HuH-7 (cell line): Measurements from ENCODE around the gene WDFY1.

Experiments
- DNase-seq: peaks from one replicate; pipeline ENCODE4 v3.0.0; 2011; ENCODE audit warnings: low spot score

The WDFY1 gene, protein sequence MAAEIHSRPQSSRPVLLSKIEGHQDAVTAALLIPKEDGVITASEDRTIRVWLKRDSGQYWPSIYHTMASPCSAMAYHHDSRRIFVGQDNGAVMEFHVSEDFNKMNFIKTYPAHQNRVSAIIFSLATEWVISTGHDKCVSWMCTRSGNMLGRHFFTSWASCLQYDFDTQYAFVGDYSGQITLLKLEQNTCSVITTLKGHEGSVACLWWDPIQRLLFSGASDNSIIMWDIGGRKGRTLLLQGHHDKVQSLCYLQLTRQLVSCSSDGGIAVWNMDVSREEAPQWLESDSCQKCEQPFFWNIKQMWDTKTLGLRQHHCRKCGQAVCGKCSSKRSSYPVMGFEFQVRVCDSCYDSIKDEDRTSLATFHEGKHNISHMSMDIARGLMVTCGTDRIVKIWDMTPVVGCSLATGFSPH

DNA sequence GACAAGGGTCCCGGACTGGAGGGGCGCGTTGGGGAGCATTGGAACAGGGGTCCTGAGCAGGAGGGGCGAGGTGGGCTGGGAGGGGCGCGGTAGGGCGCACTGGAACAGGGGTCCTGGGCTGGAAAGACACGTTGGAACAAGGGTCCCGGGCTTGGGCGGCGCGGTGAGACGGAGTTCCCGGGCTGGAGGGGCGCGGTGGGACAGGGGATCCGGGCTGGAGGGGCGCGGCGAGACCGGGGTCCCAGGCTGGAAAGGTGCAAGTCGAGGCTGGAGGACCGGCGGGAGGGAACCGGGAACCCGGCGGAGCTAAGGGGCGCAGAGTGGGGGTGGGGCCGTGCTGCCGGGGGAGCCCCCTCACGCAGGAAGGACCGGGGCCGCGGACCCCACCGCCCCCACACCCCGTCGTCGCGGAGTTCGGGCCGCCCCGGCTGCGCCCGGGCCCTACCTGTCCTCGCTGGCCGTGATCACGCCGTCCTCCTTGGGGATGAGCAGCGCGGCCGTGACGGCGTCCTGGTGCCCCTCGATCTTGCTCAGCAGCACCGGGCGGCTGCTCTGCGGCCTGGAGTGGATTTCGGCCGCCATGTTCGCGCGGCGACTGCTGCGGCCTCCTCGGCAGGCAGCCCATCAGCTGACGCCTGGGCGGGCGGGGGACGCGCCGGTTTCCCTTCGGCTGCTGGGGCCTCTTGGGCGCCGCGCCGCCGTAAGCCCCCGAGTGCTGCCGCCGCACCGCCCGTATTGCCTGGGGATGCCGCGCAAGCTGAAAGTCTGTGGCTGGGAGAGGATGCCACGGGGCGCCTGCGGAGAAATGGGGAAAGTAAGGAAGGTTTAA, at the start of gene WDFY1:
Gene WDFY1, minus strand, starts transcription at position 633 of the 829 bp plus-strand sequence. Its CDS starts 51 bp downstream, at position 582.
- DNase-seq = peak; percentile 94

DNA sequence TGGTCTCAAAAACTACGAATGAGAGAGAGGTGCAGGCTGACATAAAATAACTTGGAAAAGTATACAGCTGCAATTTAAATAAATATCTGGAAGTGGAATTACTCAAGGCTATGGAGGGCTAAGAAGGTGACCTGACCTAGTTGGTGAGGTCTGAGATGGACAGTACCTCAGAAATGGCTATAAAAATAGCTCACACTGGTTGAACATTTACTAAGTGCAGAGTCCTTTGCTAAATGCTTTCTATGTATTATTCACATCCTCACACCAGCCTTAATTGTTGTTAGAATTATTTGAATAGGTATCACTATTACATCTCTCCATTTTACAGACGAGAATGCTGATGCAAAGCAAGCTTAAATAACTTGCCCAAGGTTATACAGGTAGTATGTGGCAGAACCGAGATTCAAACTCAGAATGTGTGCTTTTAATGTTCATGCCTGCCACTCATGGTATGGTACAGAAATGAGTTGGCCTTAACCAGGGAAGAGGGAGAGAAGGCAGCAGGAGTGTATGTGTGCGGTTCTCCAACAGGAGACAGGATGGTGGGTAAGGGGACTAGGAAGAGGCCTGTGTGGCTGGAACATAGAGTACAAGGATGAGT, 49.5 kb upstream of the WDFY1 start:
- no peak for DNase-seq

DNA sequence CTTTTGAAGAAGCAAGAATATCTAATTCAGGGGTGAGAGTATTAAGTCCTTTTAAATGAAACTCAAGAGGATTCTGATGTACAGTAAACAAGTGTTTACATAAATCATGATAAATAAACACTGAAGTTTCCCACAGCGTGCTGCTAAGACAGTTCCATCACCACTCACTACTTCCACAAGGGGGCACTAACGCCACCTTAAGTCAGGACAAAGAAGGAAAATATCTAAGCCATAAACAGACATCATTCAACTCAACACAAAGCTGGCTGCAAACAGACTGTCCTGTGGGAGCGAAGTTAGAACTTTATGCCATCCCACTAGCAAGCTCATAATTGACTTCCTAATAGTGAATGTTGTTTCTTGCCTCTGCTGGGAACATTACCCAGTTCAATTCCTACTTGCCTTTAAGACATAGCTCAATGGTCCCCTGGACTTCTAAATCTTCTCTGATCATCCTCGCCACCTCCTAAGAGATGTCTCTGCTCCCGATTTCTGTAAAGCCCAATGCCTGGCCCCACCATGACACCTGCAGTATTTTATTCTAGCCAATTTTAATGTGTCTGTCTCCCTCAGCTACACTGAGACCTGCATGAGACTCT, 48.6 kb upstream of the WDFY1 start:
- peak; percentile 64 for DNase-seq

DNA sequence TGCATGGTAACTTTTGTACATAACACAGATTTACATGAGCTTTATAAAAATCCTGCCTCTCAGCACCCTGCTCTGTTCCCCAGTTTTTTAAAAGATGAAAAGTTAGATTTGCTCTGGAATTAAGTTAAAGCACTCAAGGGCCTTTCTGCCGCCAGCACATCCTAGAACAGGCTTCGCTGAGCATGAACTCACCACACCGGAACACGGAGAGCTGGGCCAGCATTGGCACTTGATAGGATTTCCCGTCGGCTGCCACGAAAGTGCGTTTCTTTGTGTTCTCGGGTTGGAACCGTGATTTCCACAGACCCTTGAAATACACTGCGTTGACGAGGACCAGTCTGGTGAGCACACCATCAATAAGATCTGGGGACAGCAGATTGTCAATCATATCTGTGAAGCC, 46.5 kb upstream of the WDFY1 start:
- DNase-seq = no peak

DNA sequence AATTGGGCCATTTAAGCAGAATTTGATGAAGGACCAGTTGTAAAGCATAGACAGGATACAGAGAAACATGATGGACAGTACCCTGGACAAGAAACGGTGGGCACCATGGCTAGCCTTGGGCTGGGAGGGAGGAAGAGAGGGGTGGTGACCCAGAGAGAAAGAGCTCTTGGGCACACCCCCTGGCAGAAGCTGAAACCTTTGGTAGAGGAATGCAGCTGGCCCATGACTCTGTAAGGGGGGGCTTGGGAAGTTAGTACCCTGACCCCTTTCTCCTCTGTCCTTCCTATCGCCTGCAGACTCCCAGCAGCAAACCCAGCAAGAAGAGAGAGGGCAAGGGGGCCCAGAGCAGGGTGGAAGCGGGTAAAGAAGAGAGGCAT, 44.7 kb upstream of the WDFY1 start:
- DNase-seq = no peak

DNA sequence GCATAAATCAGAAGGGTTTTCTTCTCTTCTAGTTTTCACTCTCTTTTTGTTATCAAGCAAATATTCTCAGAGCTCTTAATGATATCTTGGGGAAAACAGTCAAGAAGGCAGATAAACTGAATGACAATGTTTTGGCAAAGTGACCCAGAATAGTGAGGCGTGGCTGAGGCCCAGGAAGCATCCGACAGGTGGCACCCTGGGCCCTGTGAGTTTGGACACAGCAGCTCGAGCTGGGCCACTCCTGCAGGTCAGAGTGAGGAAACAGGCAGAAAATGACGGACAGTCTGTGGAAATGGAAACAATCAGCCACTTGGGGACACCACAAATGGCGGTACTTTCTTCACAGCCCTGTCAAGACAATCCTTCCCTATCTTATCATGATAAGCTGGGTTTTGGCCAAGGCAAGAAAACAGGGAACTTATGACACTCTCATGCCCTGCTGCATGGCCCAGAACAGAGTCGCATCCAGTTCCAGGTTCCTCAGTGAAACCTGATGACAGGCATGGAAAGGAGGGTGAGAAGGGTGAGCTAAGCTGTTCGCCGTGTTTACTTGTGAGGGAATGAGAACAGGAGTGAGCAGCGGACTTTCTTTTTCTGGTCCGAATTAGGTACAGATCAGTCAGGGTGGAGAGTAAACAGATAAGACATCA, 44.2 kb upstream of the WDFY1 start:
- DNase-seq = peak; percentile 28

DNA sequence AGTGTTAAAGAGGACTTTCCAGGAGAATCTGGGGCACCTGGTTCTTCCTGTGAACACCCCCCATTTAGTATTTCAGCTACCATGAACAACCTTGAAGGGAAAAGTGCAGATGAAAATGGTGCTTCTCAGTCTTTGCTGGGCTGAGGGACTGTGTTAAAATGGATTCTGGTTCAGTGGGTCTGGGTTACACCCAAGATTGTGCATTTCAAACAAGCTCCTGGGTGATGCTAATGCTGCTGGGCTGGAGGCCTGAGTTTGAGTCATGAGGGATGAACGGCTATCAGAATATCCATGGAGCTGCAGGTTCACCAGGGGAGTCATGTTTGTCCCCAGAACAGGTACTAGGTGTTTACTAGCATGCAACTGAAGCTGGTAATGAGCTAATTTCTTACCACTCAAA, 36.1 kb upstream of the WDFY1 start:
- no peak for DNase-seq

DNA sequence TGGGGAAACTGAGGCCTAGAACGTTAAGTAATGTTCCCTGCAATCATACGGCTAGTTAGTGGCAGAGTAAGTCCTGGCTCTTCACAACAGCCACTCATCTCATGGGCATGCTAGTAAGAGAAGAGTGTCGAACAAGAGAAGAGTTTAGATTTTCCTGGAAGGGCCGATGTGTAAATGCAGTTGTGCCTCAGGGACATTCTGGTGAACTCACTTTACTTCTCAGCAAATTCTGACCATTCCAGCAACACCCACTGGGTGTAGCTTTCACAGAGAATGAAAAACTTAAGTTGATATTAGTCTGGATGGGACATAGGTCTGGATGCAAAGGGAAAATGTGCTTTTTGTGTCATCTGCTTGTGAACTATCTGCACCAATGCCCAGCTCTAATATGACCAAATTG, 35.7 kb upstream of the WDFY1 start:
- DNase-seq = no peak

DNA sequence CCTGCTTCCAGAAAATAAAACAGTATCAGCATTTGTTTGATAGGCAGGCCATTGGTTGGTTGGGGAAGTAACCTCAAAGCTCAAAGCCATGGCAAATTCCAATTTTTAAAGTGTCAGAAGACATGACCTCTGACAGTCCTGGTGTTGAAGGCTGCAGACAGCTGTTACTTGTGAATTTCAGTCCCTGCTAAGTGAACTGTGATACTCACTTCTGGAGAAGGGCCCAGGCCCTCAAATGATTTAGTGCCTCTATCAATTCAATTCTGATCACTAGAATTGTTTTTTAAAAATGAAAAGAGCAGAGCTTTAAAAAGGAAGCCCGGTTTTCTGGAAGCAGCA, 35.2 kb upstream of the WDFY1 start:
- no peak for DNase-seq

DNA sequence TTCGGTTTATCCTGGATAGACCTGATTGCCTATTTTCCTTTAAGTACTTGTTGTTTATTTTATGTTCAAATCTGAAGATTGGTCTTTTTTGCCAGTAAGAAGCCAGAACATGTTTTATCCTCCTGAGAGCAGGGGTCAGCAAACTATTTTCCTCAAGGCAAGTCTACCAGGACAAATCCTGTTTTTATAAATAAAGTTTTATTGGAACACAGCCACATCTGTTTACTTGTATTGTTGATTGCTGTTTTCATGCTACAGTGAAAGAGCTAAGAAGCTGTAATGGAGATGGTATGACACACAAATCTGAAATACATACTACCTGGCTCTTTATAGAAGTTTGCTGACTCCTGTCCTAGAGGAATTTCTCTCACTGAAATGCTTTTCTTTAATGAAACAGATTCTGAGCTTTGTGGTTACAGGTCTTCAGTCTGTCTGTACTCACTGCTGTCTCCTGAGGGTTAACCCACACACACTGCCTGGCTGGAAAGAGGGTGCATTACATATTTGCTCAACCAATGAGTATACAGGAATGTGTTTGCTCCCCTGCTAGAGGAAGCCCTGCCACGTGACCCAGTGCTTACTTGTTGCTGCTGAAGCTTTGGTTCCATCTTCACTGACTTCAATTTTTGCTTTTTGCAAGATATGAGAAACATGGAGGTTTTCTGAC, 34.7 kb upstream of the WDFY1 start:
- no peak for DNase-seq

DNA sequence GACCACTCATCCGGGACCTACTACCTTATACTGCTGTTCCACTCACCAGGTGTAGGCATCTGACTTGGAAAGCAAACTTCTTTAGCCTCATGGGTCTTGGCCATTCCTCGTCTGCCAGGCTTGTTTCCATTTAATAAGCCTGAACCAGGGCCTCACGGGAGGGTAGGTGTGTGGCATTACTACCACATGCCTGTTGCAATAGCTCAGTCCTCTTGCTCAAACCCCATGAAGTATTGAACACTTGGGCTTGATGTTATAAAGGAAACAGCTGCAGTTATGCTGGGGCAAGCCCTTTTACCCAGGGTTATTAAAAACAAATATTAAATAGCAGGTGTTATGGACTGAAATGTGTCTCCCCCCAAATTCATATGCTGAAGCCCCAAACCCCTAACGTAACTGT, 33.3 kb upstream of the WDFY1 start:
- no peak for DNase-seq

DNA sequence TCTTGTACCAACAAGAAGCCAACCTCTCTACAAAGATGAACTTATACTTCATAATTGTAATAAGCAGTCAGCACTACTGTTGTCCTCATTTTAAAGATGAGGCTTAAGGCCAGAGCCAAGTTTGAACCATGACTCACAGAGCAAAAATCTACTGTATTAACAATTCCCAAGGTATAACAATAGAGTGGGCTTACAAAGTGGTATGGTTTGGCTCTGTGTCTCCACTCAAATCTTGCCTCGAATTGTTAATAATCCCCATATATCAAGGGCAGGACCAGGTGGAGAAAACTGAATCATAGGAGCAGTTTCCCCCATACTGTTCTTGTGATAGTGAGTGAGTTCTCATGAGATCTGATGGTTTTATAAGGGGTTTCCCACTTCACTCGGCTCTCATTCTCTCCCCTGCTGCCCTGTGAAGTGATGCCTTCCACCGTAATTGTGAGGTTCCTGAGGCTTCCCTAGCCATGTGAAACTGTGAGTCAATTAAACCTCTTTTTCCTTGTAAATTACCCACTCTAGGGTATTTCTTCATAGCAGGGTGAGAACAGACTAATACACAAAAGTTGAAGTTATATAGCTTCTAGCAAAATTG, 31.6 kb upstream of the WDFY1 start:
- no peak for DNase-seq

DNA sequence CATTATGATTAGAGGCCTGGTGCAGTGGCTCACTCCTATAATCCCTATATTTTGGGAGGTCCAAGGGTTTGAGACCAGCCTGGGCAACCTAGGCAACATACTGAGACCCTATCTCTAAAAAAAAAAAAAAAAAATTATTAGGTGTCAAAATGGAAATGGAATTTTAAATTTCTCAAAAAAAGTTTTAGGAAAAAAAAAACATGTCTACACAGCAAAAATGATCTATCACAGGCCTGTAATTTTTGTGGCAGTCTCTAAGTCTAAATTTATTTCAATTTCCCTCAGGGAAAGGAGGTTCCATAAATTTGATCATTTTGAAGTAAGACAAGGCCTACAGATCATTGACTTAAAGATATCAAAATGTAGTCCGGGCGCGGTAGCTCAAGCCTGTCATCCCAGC, 28.5 kb upstream of the WDFY1 start:
- no peak for DNase-seq

DNA sequence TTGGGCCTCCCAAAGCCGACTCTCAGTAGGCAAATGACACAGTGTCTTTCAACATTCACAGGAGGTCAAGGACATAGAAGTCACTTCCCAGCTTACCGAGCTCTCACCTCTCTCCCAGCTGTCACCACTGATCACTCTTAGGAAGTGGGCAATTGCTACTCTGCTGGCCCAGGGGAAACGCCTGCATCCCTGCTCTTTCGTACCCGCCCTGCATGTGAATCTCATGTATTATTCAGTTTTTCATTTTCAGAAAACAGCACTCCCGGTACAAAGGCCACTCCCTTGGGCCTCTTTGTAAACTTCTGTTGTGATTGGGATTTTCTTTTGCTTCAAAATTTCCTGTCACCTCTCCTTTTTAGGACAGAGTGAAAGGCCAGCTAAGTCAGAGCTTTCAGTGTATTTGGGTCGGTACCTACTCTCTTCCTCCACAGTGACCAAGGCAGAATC, 27.5 kb upstream of the WDFY1 start:
- no peak for DNase-seq

DNA sequence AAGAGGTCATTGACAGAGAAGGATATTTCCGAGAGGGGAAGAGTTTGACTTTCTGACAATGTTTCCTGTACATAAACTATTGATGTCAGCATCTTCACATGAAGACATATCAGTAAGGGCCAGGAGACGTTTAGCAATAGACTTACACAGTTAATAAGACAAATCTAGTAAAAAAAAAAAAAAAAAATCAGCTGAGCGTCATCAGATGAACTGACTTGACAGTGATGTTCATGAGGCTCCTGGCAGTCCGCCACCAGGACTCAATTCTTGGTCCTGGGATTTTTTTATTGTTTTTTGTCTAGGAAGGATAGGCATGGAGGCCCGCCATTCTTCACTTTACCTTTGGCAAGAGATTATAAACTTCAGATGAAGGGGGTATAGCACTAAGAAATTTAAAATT, 26.6 kb upstream of the WDFY1 start:
- no peak for DNase-seq

DNA sequence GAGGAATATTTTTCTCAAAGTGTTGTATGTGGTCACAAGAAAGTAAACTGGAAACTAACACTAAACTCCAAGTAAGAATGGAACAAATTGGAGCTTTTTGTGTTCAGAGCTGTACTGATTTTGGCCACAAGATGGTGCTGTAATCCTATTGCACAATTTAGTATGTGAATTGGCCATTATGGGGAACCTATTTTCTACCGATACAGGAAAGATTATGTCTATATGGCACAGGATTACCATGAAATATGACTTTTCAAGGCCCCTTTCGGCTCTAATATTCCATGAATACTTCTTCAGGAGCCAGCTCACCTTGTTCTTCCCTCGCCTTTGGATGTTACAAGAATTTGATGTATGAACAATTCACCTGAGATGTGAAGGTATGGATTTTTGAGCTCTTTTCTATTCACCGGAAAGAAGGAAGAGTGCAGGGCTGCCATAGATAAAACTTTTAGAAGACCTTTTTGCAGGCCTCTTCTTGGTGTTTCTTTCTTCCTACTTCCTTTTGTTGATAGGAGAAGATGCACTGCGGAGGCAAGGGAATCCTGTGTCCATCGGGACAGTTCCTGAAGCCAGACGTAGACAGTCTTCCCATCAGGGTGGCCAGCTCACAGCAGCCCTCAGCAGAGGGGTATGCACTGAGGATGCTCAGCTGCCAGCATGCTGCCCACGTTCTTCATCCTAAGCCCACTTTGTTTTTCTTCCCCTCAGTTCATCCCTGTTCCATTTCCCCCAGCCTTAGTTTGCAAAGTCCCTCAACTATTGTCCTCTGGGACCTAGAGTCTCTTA, 25.4 kb upstream of the WDFY1 start:
- no peak for DNase-seq

DNA sequence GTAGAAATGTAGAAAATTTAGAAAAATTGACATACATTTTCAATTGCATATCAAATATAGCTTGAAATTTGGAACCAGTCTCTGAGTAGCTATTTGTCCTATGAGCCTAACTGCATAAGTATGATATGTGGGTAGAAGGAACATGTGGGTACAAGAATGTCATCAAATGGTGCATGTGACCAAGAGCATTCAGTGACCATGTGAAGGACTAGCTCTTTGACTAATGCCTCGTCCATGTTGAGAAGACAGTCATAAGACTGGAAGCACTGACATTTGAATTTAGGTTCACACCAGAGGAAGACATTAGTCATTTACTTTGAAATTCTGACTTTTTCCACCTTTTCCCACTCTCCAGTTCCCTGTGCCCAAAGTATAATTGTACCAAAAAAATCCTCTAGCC, 24.7 kb upstream of the WDFY1 start:
- no peak for DNase-seq

DNA sequence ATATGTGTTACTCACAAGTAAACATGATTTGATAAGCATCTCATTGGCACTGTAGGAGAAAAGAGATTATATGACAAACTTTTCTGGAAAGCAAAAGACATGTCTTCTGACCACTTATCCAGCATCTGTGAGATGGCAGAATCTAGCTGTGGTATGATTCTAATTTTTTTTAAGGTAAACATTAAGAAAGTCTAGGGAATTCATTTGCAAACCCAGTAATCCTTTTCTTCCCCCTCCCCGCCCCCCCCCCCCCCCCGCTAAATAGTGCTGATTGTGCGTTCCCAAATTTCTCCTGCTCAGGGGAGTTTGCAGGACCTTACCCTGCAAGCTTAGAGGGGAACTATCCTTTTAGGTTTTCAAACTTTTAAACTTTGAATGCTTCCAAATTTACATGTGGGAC, 24.2 kb upstream of the WDFY1 start:
- no peak for DNase-seq

DNA sequence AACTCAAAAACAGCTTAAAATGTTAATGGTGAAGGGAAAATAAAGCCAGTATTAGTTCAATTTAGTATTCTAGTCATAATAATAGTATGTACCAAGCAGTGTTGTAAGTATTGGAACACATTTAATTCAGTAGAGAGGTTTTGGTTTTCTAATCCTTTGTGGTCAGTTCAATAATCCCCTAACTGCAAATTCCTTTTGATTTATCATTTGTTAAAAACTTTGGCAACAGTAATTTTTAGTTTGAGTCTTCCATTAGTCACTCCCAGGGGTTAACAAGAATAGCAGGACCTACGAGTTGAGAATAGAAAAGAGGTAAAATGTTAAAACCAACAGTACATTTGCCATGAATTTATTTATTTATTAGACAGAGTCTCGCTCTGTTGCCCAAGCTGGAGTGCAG, 22.8 kb upstream of the WDFY1 start:
- DNase-seq = no peak

DNA sequence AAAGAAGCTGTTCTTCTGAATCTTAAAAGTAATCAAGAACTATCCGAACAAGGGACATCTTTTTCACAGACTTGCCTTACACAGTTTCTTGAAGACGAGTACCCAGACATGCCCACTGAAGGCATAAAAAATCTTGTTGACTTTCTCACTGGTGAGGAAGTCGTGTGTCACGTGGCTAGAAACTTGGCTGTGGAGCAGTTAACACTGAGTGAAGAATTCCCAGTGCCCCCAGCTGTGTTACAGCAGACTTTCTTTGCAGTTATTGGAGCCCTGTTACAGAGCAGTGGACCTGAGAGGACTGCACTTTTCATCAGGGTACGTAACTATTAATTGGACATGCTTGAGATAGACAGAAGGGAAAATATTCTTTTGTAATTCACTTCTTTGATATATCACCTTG, 14.6 kb upstream of the WDFY1 start:
- DNase-seq = no peak
